GM12801 (cell line): ENCODE measurements around the gene AOC2.

Source experiments
- TF ChIP-seq, protein P1 (sequence below): IDR thresholded peaks from one replicate; pipeline ENCODE4 v1.5.1; 2011; ENCODE audit warnings: control low read depth; ENCODE audit not compliant: insufficient read length; ENCODE audit errors: extremely low read depth

The AOC2 gene

DNA sequence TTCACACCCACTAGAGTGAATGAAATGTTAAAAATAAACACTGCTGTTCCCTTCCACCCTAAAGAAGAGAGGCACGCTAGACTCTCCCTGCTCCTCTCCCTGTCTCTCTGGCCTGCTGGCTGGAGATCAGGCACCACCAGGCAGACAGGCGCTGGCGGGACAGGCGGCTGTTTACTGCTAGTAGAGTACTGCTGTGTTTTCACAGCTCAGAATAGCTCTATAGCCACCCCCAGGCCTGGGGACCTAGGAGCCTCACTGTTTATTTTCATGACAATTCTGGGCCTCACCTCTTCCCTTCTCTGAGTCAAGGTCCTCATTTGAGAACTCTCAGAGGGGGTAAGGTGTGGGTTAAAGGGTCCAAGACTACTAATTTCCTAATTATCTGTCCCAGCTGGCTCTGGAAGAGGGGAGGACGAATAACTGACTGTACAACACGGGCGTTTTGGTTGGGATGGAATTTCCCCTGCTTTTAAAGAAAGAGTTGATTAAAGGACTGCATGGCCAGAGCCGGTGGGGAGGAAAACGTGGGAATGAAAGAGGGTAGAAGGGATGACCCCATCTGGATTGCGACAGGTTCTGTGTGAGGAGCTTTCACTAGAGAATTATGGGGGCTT is 47.3 kb downstream of the AOC2 start:
- TF ChIP-seq, protein P1, sequence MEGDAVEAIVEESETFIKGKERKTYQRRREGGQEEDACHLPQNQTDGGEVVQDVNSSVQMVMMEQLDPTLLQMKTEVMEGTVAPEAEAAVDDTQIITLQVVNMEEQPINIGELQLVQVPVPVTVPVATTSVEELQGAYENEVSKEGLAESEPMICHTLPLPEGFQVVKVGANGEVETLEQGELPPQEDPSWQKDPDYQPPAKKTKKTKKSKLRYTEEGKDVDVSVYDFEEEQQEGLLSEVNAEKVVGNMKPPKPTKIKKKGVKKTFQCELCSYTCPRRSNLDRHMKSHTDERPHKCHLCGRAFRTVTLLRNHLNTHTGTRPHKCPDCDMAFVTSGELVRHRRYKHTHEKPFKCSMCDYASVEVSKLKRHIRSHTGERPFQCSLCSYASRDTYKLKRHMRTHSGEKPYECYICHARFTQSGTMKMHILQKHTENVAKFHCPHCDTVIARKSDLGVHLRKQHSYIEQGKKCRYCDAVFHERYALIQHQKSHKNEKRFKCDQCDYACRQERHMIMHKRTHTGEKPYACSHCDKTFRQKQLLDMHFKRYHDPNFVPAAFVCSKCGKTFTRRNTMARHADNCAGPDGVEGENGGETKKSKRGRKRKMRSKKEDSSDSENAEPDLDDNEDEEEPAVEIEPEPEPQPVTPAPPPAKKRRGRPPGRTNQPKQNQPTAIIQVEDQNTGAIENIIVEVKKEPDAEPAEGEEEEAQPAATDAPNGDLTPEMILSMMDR = no peak

DNA sequence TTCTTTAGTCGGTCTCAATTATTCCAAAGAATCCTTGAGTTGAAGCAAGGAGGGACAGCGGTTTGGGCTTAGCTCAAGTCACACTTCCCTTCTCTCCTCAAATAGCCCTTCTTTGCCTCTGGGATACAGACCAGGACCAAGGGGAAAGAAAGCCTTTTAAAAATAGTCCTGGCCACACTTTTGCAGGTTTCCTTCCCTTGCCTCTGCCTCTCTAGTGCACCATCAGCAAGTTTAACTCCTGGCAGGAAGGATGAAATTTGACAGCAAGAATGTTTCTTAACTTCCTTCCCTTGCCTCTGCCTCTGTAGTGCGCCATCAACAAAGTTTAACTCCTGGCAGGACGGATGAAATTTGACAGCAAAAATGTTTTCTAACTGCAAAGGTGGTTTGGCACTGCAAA is 49.0 kb downstream of the AOC2 start:
- TF ChIP-seq, protein P1 = no peak

DNA sequence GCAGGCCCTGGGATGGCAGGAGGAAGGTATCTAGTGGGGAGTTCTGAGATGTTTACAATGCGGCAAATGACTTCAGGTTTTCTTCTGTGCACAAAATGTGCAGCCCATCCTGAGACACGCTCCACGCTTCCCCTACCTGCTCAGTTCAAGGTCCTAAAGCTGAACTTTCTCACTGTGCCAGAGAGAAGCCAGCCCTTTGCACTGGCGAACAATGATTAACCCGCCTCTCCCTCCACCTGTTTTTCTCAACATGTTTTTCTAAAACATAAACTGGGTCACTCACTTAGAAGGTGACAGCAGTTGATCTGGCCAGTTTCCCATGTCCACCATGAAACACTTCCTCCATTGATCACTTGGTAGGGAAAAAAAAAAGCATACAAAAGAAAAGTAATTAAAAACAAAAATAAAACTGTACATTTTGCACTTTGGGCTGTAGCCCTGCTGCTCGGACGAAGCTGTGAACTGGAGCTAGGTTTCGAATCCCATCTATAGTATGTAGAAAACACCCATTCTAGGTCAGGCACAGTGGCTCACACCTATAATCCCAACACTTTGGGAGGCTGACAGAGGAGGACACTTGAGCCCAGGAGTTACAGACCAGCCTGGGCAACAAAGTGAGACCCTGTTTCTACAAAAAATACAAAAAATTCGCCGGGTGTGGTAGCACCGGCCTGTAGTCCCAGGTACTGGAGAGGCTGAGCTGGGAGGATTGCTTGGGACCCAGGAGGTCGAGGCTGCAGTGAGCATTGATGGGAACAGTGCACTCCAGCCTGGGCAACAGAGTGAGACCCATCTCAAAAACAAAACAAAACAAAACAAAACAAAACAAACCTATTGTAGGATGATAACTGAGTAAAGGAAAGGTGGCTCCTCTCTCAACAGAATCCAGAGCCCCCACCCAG is 50.2 kb downstream of the AOC2 start:
- TF ChIP-seq, protein P1 = no peak

DNA sequence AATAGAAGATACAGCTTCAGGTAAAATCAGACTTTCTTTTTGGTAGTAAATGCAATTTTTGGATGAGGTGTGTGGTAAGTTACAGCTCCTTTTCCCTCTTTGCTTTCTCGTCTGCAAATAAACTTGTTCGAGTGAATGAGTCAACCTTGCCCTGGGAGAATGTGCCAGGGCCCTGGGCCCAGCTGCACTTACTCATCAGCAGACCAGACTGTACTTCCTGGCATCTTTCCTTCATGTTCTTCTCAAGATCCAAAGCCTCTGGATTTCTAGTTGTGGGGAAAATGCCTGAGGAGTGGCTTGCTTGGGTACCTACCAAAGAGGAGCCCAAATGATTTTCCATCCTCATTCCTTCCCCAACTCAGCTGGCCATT is 50.8 kb downstream of the AOC2 start:
- TF ChIP-seq, protein P1 = no peak

DNA sequence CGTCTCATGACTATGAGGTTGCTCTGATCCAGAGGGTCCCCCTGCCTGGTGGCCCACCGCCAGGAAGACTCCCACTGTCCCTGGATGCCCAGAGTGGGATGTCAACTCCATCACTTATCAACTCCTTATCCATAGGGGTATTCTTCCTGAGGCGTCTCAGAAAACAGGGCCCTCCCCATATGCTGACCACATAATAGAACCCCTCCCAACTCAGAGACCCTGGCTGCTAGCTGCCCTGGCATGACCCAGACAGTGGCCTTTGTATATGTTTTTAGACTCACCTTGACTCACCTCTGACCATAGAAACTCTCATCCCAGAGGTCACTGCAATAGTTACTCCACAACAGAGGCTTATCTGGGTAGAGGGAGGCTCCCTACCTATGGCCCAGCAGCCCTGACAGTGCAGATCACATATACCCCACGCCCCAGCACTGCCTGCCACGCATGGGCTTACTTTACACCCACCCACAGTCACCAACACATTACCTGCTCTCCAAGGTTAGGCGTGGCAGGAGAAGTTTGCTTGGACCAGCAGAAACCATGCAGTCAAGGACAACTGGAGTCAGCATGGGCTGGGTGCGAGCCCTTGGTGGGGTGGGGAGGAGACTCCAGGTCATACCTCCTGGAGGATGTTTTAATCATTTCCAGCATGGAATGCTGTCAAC is 53.9 kb downstream of the AOC2 start:
- TF ChIP-seq, protein P1 = no peak
